Smooth muscle cell (in vitro differentiated cells): ENCODE measurements around the gene MIXL1. TPM values are rescaled to one million over a fixed set of nuclear protein-coding genes. Genes with fewer than 3 reads are reported as not detected.
"Not testable (repeated sequence)": the region's sequence is repeated elsewhere in the genome, so short reads cannot be mapped to it uniquely, and the experiment has no call there.

Experiments
- DNase-seq: peaks from one replicate; lab custom pipeline; 2025; ENCODE audit not compliant: unreplicated experiment; lab: John Stamatoyannopoulos, UW
- H2AFZ ChIP-seq: fragments of 200-600 bp; sonication (generic); 2 replicates; pipeline ENCODE4 v1.6.0; 2016; ENCODE audit warnings: antibody characterized with exemption, low read depth, mild to moderate bottlenecking
- H3F3A ChIP-seq: fragments of 200-600 bp; sonication (generic); 2 replicates; pipeline ENCODE4 v1.6.0; 2017; ENCODE audit warnings: antibody characterized with exemption, low read depth
- H3K27ac ChIP-seq: fragments of 200-600 bp; sonication (generic); 2 replicates; pipeline ENCODE4 v1.5.1; 2016; ENCODE audit warnings: low read depth, mild to moderate bottlenecking
- H3K27me3 ChIP-seq: fragments of 200-600 bp; sonication (generic); 2 replicates; pipeline ENCODE4 v1.6.1; 2016; ENCODE audit warnings: low read depth, mild to moderate bottlenecking
- H3K36me3 ChIP-seq: fragments of 200-600 bp; sonication (generic); 2 replicates; pipeline ENCODE4 v1.5.1; 2016; ENCODE audit warnings: low read depth
- H3K4me1 ChIP-seq: fragments of 200-600 bp; sonication (generic); 2 replicates; pipeline ENCODE4 v1.5.1; 2016; ENCODE audit warnings: low read depth
- H3K4me2 ChIP-seq: fragments of 200-600 bp; sonication (generic); 2 replicates; pipeline ENCODE4 v1.6.0; 2016; ENCODE audit warnings: mild to moderate bottlenecking
- H3K4me3 ChIP-seq: fragments of 200-600 bp; sonication (generic); 2 replicates; pipeline ENCODE4 v1.5.1; 2016; ENCODE audit warnings: mild to moderate bottlenecking
- H3K79me2 ChIP-seq: fragments of 200-600 bp; sonication (generic); 2 replicates; pipeline ENCODE4 v1.6.0; 2016; ENCODE audit warnings: low read depth, mild to moderate bottlenecking
- H3K9ac ChIP-seq: fragments of 200-600 bp; sonication (generic); 2 replicates; pipeline ENCODE4 v1.6.0; 2016; ENCODE audit warnings: low read depth
- H3K9me3 ChIP-seq: fragments of 200-600 bp; sonication (generic); replicated peaks from 2 replicates; pipeline ENCODE4 v1.5.1; 2016; ENCODE audit warnings: low read depth
- H4K20me1 ChIP-seq: fragments of 200-600 bp; sonication (generic); 2 replicates; pipeline ENCODE4 v1.6.0; 2016; ENCODE audit warnings: low read depth
- CTCF ChIP-seq: fragments of 200-600 bp; sonication (generic); IDR thresholded peaks from 2 replicates; pipeline ENCODE4 v1.5.1; 2017; ENCODE audit warnings: borderline replicate concordance, mild to moderate bottlenecking, antibody characterized with exemption; ENCODE audit not compliant: insufficient read depth, poor library complexity, severe bottlenecking
- WGBS: methylation state at CpG from one replicate; pipeline ENCODE4 v1.1.7; 2016; ENCODE audit warnings: low lambda C conversion rate; 5-methylcytosine and 5-hydroxymethylcytosine counted together
- polyA plus RNA-seq: library from polyadenylated mRNA; unstranded; fragments of >200 nt; fragmentation: Nextera tagmentation; extraction: Ambion mirVana; gene quantifications from 2 replicates; pipeline ENCODE4 v1.2.1, GENCODE V29; 2016
- total RNA-seq: library from RNA; depleted of rRNA; stranded (reverse); fragments of >200 nt; gene quantifications from 2 replicates; pipeline ENCODE4 v1.2.3, GENCODE V29; 2014

Gene MIXL1
- total and polyA plus RNA-seq, 2 experiments from 2014 or later = 0.04 to 0.27 TPM

GRCh38 chr1:226248796-226249195 lies 25.3 kb downstream of the MIXL1 start:
- Histone ChIP-seq H3K9ac (no peak overlapping the region), H3K27ac (no peak overlapping the region), H3K4me2 (no peak overlapping the region), H3K4me1 (no peaks in the 10 kb centered on the region), H3K9me3 (no peaks in the 10 kb centered on the region), H3F3A (no peaks in the 10 kb centered on the region), H4K20me1 (no peaks in the 10 kb centered on the region), H3K27me3 (no peaks in the 10 kb centered on the region), H2AFZ (no peak overlapping the region), H3K36me3 (no peaks in the 10 kb centered on the region), H3K79me2 (no peaks in the 10 kb centered on the region), H3K4me3 (no peak overlapping the region)
- no peak for TF ChIP-seq CTCF
- no peak for DNase-seq
- WGBS = 78% methylated on average over 3 of the region's 3 CpGs

- Histone ChIP-seq H3K4me1 (no peaks in the 10 kb centered on the region), H3F3A (no peaks in the 10 kb centered on the region), H3K36me3 (no peaks in the 10 kb centered on the region), H3K79me2 (no peaks in the 10 kb centered on the region), H3K27me3 (no peaks in the 10 kb centered on the region), H3K27ac (no peak overlapping the region), H4K20me1 (no peaks in the 10 kb centered on the region), H2AFZ (no peak overlapping the region), H3K9ac (no peak overlapping the region), H3K4me3 (no peak overlapping the region), H3K4me2 (no peak overlapping the region), H3K9me3 (no peaks in the 10 kb centered on the region)
- no peak for TF ChIP-seq CTCF
- DNase-seq = no peak
- WGBS = 96% methylated on average over 1 of the region's 1 CpG
Measured at GRCh38 chr1:226250511-226250910, 27.0 kb downstream of the MIXL1 start.

- 99% methylated on average over 7 of the region's 7 CpGs for WGBS
- not testable (repeated sequence) for H3K4me1 ChIP-seq, H3K36me3 ChIP-seq, H3K79me2 ChIP-seq, H3K27ac ChIP-seq, H2AFZ ChIP-seq, H3F3A ChIP-seq, DNase-seq, H3K9me3 ChIP-seq, H3K4me3 ChIP-seq, H4K20me1 ChIP-seq, H3K4me2 ChIP-seq, H3K27me3 ChIP-seq, H3K9ac ChIP-seq
Measured at GRCh38 chr1:226252841-226253240, 29.4 kb downstream of the MIXL1 start.

- 96% methylated on average over 4 of the region's 4 CpGs for WGBS
- no peaks in the 10 kb centered on the region for H3K4me1 ChIP-seq
- no peaks in the 10 kb centered on the region for H3K9me3 ChIP-seq
- no peak for DNase-seq
- no peak for TF ChIP-seq CTCF
- no peak overlapping the region for H3K27ac ChIP-seq
- no peak overlapping the region for H3K4me3 ChIP-seq
- no peaks in the 10 kb centered on the region for H3K27me3 ChIP-seq
- H3K79me2 ChIP-seq = no peaks in the 10 kb centered on the region
- H3F3A ChIP-seq = no peaks in the 10 kb centered on the region
- no peak overlapping the region for H2AFZ ChIP-seq
- no peaks in the 10 kb centered on the region for H3K36me3 ChIP-seq
- no peak overlapping the region for H3K4me2 ChIP-seq
- no peaks in the 10 kb centered on the region for H4K20me1 ChIP-seq
- H3K9ac ChIP-seq = no peak overlapping the region
Measured at GRCh38 chr1:226253933-226254332, 30.5 kb downstream of the MIXL1 start.
